NOMO-1 treated with dmso at 0.1 percent for 144 hours (cell line): ENCODE measurements around the gene RNF126.
"Not testable (repeated sequence)": the region's sequence is repeated elsewhere in the genome, so short reads cannot be mapped to it uniquely, and the experiment has no call there.

Experiments
- DNase-seq: peaks from one replicate; lab custom pipeline; 2025; ENCODE audit not compliant: unreplicated experiment; lab: John Stamatoyannopoulos, UW

Gene RNF126

DNA sequence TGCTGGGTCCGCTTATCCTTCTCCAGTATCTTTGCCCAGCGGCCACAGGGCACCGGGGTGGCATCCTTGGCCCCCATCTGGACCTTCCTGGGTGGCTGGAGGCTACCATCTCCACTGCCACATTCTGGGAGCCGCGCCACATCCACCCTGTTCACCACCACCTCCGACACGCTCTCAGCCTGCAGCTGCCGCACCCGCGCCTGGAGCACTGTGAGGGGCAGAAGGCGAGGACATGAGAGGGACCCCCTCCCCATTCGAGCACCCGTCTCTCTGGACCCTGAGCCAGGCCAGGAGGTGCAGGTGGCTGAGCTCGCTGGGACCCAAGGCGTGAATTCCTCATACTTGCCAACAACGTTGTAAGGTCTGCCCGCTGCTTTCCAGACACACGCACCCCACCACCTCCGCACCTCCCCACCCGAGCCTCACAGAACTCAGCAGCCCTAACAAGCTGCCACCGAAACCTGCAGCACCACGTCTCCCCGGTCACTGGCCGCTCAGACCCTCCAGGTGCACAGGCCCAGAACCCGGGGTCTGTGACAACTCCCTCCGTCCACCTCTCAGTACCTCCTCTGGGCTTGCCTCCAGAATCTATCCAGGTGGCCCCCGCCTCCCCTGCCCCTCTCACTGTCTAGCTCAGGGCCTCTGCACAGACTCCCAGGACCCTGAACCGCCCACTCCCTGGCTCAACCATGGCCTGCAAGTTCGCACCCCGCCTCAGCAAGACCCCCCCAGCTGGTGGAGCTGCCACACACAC is 32.9 kb downstream of the RNF126 start:
- no peak for DNase-seq

DNA sequence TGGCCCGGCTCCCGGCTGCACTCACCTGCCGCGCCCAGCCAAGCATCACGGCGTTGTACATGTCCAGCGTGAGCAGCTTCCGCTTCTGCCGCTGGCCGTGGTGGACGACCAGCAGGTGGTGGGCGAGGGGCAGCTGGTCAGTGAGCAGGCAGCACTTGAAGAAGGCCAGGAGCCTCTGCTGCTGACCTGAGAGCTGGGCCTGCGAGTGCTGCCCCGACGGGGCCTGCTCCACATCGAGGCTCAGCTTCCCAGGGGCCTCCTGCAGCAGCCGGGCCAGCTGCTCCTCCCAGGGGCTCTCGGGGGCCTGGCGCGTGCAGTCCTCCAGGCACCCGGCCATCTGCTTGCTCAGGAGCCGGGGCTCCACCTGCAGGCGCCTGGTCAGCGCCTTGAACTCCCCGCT is 33.5 kb downstream of the RNF126 start:
- DNase-seq, result not testable (repeated sequence)

DNA sequence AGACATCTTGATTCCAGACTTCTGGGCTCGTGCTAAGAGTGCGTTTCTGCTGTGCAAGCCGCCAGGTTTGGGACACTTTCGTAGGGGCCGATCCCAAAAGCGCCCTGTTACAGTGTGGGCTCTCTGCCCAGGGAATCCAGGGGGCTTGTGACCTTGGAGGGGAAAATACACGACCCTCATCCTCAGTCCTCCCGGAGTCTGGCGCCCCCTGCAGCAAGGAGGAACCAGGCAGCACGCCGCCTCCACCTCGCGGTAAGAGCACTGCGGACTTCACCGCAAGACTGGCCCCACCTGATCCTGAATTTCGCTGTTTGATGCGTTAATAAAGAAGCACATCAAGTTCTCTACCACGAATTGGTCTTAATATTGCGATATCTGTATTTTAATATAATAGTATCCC is 34.8 kb downstream of the RNF126 start:
- no peak for DNase-seq

DNA sequence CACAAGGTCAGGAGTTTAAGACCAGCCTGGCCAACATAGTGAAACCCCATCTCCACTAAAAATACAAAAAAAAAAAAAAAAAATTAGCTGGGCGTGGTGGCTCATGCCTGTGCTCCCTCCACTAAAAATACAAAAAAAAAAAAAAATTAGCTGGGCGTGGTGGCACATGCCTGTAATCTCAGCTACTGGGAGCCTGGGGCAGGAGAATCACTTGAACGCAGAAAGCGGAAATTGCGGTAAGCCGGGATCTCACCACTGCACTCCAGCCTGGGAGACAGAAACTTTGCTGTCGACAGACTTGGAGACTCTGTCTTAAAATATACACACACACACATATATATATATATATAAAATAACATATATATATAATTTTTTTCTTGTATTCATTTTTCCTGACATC is 36.4 kb downstream of the RNF126 start:
- not testable (repeated sequence) for DNase-seq

DNA sequence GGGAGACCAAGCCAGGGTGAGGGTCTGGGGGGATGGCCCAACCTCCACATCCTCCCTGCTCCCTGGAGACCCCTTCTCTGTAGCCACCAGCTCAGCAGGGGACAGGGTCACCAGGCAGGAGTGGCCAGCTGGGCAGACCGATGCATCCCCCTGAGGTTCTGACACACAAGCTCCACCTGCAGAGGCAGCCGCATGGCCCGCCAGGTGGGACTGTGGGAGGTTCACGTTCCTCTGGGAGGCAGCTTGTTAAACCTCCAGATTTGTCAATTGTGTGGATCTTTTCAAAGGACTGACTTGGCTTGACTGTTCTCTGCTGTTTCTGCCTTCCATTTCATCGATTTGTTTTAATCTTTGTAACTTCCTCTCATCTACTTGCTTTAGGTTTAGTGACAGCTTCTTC is 37.8 kb downstream of the RNF126 start:
- DNase-seq, result no peak

DNA sequence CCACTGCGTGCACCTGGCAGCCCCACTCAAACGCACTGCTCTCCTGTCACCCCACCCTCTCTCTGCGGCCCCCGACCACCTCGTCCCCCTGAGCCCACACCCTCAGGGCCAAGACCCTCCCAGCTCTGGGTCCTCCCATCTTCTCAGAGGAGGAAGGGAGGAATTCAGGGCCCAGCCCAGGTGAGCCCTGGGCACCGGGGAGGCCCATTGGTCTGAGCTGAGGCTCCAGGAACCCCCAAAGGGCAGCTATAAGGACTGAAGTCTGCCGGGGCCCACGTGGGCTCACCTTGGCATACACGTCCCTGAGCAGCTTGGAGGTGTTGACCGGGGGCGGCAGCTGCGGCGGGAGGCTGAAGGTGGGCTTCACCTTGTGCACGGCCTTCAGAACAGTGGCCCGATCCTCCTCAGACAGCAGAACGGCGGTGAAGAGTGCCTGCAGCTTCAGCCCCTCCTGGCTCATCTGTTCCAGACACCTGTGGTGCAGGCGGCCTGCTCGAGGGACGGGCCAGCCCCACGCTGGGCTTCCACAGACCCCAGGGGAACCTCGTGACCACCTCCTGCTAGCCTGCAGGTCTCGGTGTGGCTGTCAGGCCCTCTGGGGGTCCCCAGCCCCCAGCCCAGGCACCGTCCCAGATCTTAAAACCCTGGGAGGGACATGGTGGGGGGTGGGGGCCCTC is 38.4 kb downstream of the RNF126 start:
- no peak for DNase-seq

DNA sequence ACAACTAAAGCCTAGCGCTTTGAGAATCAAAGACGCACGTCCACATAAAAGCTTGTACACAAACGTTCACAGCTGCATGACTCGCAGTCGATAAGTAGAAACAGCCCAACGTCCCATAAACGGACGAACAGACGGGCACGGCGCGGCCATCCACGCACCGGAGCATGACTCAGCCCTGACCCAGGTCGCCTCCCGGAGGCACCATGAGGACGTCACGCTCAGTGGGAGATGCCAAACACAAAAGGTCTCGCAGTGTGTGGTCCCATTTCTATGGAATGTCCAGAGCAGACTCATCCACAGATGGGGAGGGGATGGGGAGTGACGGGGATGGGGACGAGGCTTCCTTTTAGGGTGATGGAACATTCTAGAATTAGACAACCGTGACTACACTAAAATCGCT is 39.0 kb downstream of the RNF126 start:
- DNase-seq, result no peak

DNA sequence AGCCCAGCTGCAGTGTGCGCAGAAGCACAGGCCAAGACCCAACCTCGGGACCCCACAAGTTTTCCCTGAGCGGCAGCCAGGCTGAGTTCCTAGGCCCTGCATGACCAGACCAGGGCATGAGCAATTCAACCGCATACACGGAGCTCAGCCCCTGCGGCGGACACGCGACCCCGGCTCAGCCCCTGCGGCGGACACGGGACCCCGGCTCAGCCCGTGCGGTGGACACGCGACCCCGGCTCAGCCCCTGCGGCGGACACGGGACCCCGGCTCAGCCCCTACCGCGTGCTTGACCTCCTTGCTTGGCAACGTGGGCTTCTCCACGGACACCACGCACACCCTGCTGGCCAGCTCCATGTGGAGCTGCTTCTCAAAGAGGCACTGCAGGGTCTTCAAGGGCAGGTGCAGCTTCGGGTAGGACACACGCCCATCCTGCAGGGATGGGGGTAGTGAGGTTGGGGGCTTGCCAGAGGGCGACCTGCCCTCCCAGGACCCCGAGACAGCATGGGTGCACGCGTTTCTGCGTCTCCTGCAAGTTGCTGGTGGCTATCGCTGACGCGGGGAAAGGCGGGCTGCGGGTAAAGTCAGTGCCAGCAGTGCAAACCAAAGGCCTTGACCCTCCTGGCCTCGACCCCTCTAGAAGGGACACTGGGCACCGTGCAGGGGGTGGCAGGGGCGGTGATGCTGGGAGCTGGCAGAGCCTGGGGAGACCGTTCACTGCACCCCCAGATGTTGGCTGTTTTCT is 39.7 kb downstream of the RNF126 start:
- no peak for DNase-seq

DNA sequence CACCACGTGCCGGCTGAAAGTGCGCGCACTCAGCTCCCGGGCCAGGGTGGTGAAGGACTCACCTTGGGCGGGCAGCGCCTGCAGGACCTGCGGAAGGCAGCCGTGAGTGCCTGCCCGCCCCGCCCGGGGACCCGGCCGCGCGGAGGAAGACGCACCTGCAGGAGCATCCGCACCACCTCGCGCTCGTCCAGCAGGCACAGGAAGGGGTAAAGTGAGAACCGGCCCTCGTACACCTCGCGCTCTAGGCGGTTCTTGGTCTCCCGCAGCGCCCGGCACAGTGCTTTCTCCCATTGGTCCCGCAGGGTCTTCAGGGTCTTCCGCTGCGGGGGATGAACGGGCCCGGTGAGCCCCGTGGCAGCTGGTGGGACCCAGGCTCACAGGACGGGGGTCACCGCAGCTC is 40.3 kb downstream of the RNF126 start:
- DNase-seq, result no peak

DNA sequence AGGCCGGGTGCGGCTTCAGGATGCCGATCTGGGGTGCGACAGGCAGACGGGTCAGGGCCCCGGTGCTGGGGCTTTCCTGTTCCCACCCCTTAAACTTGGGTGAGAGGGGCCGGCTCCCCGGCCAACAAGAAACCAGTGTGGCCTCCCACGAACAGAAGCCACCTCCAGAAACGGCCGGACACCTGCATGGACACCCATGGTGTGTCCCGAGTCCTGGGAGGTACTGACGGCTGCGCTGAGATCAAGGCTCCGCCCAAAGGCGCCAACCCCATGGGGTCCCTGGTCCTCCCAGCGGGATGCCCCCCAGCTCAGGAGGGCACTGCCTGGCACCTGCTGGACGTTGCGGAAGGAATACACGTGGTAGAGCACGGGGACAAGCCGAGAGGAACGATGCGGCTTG is 41.2 kb downstream of the RNF126 start:
- DNase-seq, result no peak

DNA sequence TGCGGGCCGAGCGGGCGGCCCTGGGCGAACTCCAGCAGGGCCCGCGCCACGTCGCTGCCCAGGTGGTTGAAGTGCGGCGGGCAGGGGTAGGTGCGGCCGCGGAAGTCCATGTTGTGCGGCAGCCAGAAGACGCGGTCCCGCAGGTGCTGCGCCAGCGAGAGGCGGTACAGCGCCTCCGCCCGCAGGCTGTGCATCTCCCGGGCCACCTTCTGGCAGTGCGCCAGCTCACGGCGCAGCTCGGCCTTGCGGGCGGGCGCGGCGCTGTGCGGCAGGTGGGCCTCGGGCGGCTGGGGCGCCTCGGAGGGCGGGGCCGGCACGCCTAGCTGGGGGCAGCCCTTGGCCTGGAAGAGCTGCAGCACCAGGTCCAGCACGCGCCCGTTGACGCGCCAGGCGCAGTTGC is 41.8 kb downstream of the RNF126 start:
- not testable (repeated sequence) for DNase-seq

DNA sequence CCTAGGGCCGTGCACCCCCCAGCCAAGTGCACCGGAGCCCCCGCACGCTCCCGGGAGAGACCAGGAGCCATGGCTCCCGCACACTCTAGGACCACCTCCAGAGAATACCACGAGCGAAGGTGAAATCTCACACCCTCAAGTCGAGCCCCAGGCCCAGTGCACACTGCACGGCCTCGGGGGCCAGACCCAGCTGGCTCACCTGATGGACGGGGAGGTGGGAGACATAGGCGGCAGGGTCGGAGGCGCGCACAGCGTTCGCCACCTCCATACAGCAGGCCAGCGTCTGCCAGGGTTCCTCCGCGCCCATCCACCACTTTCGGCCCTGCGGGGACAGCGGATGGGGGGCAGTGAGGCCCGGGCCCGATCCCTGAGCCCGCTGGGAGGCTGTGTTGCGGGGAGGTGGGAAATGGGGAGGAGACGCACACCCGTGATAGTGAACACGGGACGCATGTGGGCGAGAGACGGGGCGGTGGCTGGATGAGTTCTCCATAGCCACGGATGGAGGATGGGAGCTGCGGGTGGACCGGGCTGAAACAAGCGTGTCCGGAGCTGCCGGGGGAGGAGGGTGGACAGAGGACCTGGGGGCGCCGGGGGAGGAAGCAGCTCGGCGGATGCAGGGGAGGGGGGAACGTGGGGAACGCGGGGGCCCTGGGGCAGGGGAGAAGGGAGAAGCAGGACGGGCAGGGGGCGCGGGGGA is 42.7 kb downstream of the RNF126 start:
- no peak for DNase-seq

DNA sequence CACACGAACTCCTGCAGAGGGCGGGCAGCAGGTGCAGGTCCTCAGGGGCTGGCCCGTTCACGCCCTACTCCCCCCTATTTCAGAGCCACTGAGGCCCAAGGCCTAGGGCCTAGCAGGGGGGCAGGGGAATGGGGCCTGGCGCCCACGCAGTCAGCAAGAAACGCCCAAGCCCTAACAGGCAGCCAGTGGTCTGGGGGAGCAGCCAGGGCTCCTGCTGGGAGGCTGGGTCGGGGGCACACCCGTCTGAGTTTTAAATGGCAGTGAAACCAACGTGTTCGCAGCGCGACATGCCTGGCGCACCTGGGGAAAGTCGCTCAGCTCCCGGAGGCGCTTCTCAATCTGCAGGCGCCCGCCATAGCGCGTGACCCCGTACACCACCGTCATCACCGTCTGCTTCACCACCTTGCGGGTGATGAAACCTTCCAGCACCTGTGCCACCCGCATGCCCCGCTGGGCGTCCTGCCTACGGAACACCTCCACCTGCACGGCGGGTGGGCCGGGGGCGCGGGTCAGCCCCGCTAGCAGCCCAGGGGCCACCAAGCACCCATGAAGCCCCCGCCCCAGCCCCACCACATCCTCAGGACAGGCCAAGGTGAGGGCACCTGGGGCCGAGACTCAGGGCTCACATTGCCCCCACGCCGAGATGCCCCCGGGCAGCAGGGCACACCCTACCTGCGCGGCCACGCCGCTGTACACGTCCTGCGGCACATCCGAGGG is 43.6 kb downstream of the RNF126 start:
- no peak for DNase-seq

DNA sequence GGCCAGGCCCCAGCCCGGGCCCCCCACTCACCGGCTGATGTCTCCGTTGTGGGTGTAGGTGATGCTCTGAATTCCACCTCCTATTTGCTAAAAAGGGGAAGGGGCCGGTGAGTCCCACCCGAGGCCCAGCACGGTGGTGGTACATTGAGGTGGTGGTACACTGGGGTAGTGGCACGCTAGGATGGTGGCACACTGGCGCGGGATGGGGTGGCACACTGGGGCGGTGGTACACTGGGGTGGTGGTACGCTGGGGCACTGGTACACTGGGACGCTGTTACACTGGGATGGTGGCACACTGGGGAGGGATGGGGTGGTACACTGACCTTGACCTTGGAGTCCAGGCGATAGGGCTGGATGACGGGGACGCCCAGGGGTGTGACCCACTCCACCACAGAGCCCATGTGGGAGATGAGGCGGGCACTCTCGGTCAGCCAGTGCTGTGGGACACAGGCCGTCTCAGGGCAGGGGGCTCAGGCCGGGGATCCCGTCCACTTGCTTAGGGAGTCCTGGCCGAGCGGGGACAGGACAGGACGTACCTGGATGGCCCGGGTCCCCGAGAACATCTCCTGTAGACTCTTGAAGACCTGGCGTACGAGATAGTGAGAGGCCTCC is 44.2 kb downstream of the RNF126 start:
- no peak for DNase-seq

DNA sequence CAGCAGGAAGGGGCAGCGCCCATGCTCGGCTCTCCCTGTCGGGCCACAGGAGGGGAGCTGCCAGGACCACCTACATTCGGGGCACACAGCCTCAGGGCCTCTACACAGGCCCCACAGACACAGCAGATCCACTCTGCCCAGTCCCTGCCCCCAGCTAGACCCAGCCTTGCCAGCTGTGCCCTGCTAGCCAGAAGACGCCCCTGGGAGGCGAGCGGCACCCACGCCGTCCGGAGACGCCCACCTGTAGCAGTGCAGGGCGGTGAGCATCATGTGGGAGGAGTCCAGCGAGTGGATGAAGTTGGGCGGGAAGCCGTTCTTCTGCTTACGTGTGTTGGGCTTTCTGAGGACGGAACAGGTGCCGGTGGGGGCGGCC is 44.8 kb downstream of the RNF126 start:
- no peak for DNase-seq

DNA sequence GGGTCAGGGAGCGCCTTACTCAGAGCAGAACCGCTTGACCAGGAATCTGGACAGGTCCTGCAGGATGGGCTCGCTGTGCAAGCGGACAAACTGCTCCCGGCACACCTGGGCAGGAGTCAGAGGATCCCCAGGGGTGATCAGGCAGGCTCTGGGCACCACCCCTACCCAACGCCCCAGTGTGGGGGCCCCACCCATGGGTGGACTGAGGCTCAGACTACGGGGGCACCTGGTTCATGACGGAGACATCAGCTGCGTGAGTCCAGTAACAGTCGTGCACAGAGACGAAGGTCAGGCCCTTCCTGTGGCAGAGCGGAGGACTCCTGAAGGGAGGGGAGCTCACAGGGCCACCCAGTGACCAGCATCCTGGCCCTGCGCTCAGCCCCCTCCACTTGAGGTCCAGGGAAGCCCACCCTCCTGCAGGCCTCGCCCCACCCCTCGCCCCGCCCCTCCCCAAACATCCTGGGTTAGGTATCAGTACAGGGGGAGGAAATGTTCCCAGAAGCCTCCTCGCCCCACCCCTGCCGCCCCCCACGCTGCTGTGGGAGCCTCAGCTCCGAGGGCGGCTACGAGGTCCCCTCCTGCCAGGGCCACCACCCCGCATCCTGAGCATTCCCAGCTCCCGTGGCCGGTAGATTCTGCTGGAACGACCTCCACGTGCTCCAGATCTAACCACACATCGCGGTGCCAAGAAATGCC is 45.3 kb downstream of the RNF126 start:
- DNase-seq, result no peak

DNA sequence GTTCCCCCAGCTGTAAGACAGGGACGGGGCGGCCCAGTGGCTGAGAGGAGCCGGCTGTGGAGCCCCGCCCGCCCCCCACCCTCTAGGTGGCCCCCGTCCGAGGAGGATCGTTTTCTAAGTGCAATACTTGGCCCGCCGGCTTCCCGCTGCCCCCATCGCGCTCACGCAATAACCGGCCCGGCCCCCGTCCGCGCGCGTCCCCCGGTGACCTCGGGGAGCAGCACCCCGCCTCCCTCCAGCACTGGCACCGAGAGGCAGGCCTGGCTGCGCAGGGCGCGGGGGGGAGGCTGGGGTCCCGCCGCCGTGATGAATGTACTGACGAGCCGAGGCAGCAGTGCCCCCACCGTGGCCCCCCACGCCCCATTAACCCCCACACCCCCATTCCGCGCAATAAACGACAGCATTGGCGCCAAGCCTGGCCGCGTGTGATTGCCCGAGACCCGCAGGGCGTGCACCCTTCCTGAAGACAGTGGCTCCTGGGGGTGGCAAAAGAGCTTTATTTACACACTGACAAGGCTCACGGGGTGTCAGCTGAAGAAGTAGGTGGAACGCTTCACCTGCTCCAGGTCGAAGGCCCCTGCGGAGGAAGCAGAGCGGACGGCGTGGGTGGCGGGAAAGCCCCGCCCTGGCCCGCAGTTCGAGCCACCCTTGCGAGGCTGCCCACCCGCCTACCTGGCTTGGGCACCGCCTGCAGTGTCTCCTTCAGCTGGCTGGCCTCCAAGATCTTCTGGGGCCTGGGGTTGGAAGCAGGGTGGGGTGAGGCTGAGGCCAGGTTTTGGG is 46.1 kb downstream of the RNF126 start:
- DNase-seq, result no peak

DNA sequence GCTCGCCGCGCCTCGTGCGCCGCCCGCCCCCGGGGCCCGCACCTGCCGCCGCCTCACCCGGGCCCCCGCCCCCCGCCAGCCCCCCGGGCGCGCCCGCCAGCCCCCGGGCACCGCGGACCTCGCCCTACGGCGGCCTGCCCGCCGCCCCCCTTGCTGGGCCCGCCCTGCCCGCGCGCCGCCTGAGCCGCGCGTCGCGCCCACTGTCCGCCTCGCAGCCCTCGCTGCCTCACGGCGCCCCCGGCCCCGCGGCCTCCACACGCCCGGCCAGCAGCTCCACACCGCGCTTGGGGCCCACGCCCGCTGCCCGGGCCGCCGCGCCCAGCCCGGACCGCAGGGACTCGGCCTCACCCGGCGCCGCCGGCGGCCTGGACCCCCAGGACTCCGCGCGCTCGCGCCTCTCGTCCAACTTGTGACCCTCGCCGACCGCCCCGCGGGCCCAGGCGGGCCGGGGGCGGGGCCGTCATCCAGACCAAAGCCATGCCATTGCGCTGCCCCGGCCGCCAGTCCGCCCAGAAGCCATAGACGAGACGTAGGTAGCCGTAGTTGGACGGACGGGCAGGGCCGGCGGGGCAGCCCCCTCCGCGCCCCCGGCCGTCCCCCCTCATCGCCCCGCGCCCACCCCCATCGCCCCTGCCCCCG is 46.8 kb downstream of the RNF126 start:
- DNase-seq, result no peak

DNA sequence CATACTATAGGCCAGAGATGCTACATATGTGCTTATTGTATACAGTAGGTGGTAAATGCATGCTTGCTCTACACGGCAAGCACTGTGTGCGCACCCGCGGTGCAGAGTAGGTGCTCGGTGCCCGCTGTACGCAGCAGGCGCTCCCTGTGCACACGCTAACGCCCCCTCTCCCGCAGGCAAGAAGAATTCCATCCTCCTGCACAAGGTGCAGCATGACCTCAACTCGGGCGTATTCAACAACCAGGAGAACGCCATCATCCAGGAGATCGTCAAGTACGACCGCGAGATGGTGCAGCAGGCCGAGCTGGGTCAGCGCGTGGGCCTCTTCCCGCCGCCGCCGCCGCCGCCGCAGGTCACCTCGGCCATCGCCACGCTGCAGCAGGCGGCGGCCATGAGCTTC is 47.4 kb downstream of the RNF126 start:
- no peak for DNase-seq
